Measurements from ENCODE around the gene GUCY1A1.

GUCY1A1 gene

DNA sequence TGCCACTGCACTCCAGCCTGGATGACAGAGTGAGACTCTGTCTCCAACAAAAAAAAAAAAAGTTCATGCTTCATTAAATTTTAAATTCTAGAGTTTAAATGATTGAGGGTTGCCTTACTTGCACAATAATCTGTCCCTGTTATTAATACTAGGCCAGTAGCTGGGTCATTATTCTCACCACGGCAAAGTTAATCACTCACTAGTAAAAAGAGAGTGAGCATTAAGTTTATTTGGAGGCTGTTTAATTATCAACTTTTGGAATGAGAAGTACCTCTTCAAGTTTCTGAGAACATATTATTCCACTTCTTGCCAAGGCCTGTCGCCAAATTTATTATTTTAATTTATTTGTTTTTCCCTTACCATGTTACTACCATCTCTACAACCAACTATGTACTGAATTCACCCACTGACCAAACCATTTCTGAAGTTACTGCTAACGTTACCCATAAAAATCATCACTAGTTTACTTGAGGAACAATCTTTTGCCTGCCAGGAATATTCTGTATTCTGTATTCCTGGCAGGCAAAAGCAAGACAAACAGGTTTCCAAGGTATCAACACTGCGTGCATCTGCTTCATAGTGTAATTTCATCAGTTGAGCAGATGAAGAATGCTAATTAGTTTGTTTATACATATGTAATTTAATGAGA lies 26.5 kb downstream of the GUCY1A1 start:
- TF ChIP-seq CTCF (IDR thresholded peaks at IDR 0.05; ENCODE audit: low read depth, low read length) = no peak
- H3K4me3 ChIP-seq (ENCODE audit: low read depth, low read length) = no peak overlapping the region

DNA sequence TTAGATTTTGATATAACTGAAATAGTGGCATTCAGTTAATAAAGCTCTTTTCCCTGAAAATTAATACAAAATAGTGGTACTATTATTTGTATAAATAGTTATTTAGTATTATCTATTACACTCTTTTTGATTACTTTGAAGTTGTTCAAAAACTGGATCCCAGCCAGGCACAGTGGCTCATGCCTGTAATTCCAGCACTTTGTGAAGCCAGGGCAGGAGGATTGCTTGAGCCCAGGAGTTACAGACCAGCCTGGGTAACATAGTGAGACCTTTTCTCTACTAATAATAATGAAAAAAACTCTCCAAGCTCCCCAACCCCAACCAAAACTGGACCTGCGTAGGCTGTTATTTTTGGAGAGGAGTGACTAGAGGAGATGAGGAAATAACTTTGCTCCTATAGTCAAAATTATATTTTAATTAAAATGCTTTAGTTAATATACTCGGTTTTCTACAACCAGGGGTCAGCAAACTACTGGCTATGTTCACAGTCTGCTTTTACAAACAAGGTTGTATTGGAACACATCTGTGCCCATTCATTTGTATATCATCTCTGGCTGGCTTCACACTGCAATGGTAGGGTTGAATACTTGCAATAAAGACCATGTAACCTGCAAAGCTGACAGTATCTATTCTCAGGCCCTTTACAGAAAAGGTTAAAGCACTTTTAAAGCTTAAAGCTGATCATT lies 27.6 kb downstream of the GUCY1A1 start:
- TF ChIP-seq CTCF (IDR thresholded peaks at IDR 0.05; ENCODE audit: low read depth, low read length) = no peak
- H3K4me3 ChIP-seq (ENCODE audit: low read depth, low read length) = no peak overlapping the region

- no peak for TF ChIP-seq CTCF (IDR thresholded peaks at IDR 0.05; ENCODE audit: low read depth, low read length)
- H3K4me3 ChIP-seq (ENCODE audit: low read depth, low read length) = no peak overlapping the region
Observed at GRCh38 chr4:155696226-155696625, 29.6 kb downstream of the GUCY1A1 start.

DNA sequence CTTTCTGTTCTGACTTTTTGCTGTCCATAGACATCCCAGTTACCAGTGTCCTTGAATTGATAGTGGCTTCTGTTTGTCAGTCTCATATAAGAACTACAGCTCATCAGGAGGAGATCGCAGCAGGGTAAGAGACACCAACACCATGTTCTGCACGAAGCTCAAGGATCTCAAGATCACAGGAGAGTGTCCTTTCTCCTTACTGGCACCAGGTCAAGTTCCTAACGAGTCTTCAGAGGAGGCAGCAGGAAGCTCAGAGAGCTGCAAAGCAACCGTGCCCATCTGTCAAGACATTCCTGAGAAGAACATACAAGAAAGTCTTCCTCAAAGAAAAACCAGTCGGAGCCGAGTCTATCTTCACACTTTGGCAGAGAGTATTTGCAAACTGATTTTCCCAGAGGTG lies 30.1 kb downstream of the GUCY1A1 start:
- H3K4me3 ChIP-seq (ENCODE audit: low read depth, low read length) = no peak overlapping the region
- no peak for TF ChIP-seq CTCF (IDR thresholded peaks at IDR 0.05; ENCODE audit: low read depth, low read length)

- TF ChIP-seq CTCF (IDR thresholded peaks at IDR 0.05; ENCODE audit: low read depth, low read length) = no peak
- H3K4me3 ChIP-seq (ENCODE audit: low read depth, low read length) = no peak overlapping the region
Observed at GRCh38 chr4:155701827-155702226, 35.2 kb downstream of the GUCY1A1 start.

DNA sequence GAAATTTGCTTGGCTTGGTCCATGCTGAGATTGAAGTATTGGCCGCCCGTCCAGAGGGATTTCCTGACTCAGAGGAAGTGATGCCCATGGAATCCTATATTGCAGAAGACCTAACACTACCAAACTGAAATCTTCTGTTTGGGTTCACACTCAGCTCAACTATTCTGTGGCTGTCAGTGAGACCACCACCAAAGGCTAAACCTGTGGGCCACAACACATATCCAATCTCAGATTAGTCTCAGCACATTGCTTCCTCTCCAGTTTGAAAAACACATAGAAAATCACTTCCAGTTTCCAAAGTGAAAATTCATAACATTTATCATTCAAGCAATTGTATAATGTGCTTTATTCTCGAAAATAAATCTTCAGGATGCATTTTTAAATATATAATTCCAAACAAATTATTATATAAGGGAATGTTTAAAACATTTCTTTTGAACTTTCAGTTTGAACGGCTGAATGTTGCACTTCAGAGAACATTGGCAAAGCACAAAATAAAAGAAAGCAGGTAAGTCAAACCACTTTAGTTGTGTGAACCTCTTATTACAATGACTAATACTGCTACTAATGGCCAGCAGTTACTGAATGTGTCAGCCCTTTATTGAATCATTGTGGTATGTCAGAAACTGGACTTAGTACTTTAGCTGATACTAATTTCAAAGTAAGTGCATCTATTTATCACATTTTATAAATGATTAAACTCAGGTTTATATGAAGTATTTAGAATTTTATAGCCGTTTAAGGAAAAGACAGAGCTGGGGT lies 37.0 kb downstream of the GUCY1A1 start:
- no peak for TF ChIP-seq CTCF (IDR thresholded peaks at IDR 0.05; ENCODE audit: low read depth, low read length)
- H3K4me3 ChIP-seq (ENCODE audit: low read depth, low read length) = no peak overlapping the region

Measured in WI38 (cell line).